ENCODE results near the gene ENO4.

ENO4 gene

GRCh38 chr10:116873134-116873533 lies 23.8 kb downstream of the ENO4 start:
- no peak for DNase-seq

- DNase-seq: no peak
Observed at GRCh38 chr10:116875897-116876296, 26.6 kb downstream of the ENO4 start.

GRCh38 chr10:116877391-116877790 lies 28.1 kb downstream of the ENO4 start:
- DNase-seq: no peak

GRCh38 chr10:116878123-116878522 lies 28.8 kb downstream of the ENO4 start:
- no peak for DNase-seq

- no peak for DNase-seq
Observed at GRCh38 chr10:116879817-116880216, 30.5 kb downstream of the ENO4 start.

- no peak for DNase-seq
Observed at GRCh38 chr10:116880716-116881482, 31.6 kb downstream of the ENO4 start.

- no peak for DNase-seq
Observed at GRCh38 chr10:116882639-116883038, 33.3 kb downstream of the ENO4 start.

- DNase-seq: no peak
Observed at GRCh38 chr10:116886772-116887171, 37.5 kb downstream of the ENO4 start.

GRCh38 chr10:116888380-116889055 lies 39.2 kb downstream of the ENO4 start:
- no peak for DNase-seq

- DNase-seq: no peak
Observed at GRCh38 chr10:116889066-116889465, 39.8 kb downstream of the ENO4 start.

- no peak for DNase-seq
Observed at GRCh38 chr10:116891208-116891607, 41.9 kb downstream of the ENO4 start.

GRCh38 chr10:116892907-116893685 lies 43.8 kb downstream of the ENO4 start:
- DNase-seq: no peak

- no peak for DNase-seq
Observed at GRCh38 chr10:116893686-116894037, 44.4 kb downstream of the ENO4 start.

- DNase-seq: no peak
Observed at GRCh38 chr10:116899626-116900025, 50.3 kb downstream of the ENO4 start.

- no peak for DNase-seq
Observed at GRCh38 chr10:116905845-116906210, 56.5 kb downstream of the ENO4 start.

GRCh38 chr10:116907245-116907987 lies 58.1 kb downstream of the ENO4 start:
- DNase-seq: no peak

- no peak for DNase-seq
Observed at GRCh38 chr10:116909307-116909706, 60.0 kb downstream of the ENO4 start.

- DNase-seq: no peak
Observed at GRCh38 chr10:116910910-116911309, 61.6 kb downstream of the ENO4 start.

GRCh38 chr10:116912162-116912561 lies 62.9 kb downstream of the ENO4 start:
- no peak for DNase-seq

GRCh38 chr10:116913695-116914094 lies 64.4 kb downstream of the ENO4 start:
- DNase-seq: no peak

- no peak for DNase-seq
Observed at GRCh38 chr10:116915340-116915739, 66.0 kb downstream of the ENO4 start.

GRCh38 chr10:116917481-116917880 lies 68.2 kb downstream of the ENO4 start:
- DNase-seq: no peak

GRCh38 chr10:116918583-116918982 lies 69.3 kb downstream of the ENO4 start:
- no peak for DNase-seq
